IMR-90 (cell line): ENCODE results near the gene GNA15. TPM values are rescaled to one million over a fixed set of nuclear protein-coding genes. Genes with fewer than 3 reads are reported as not detected.

ENCODE experiments used
- ATAC-seq: fragments of 200-7000 bp; cut with Tn5 transposase; 2 replicates; pipeline ENCODE4 v1.9.1; 2020; ENCODE audit warnings: low read depth, mild to moderate bottlenecking, moderate library complexity
- BruUV-seq: library from RNA; stranded (reverse); fragments of 400-500 nt; replicated peaks from 2 replicates; lab custom pipeline; 2021; lab: Mats Ljungman, UMichigan
- CTCF ChIA-PET: fragments of 300-600 bp; formaldehyde crosslinking; extraction: SDS; loops from one replicate; lab custom pipeline; 2021; ENCODE audit warnings: antibody characterized with exemption; lab: Yijun Ruan, JAX
- POLR2A ChIA-PET: fragments of 300-600 bp; sonication (Branson Sonifier 250); formaldehyde crosslinking; loops from one replicate; lab custom pipeline; 2022; ENCODE audit warnings: antibody characterized with exemption; ENCODE audit not compliant: unreplicated experiment; lab: Charles Lee
- DNase-seq: peaks from one replicate; pipeline ENCODE4 v3.0.0; 2013
- H2AFZ ChIP-seq: replicated peaks from 2 replicates; pipeline ENCODE3; 2013; ENCODE audit warnings: low read length, mild to moderate bottlenecking; ENCODE audit not compliant: poor library complexity
- H2AK5ac ChIP-seq: 2 replicates; pipeline ENCODE4 v1.6.1; 2013; ENCODE audit warnings: low read depth, low read length, inconsistent platforms
- H2AK9ac ChIP-seq: replicated peaks from 2 replicates; pipeline ENCODE3; 2013; ENCODE audit warnings: mild to moderate bottlenecking, low read depth, low read length, moderate library complexity; ENCODE audit not compliant: poor library complexity
- H2BK120ac ChIP-seq: 2 replicates; pipeline ENCODE4 v1.6.1; 2013; ENCODE audit warnings: low read depth, low read length, inconsistent platforms
- H2BK15ac ChIP-seq: 3 replicates; pipeline ENCODE4 v1.6.1; 2013; ENCODE audit warnings: low read depth, low read length, inconsistent platforms
- H2BK20ac ChIP-seq: 2 replicates; pipeline ENCODE4 v1.6.1; 2013; ENCODE audit warnings: low read depth, mild to moderate bottlenecking, inconsistent platforms, low read length, moderate library complexity
- H2BK5ac ChIP-seq: 2 replicates; pipeline ENCODE4 v1.6.1; 2013; ENCODE audit warnings: mild to moderate bottlenecking, low read depth, low read length, inconsistent platforms; ENCODE audit not compliant: poor library complexity, severe bottlenecking
- H3K14ac ChIP-seq: replicated peaks from 2 replicates; pipeline ENCODE4 v1.6.1; 2013; ENCODE audit warnings: low read depth, low read length, inconsistent platforms
- H3K18ac ChIP-seq: 2 replicates; pipeline ENCODE4 v1.6.1; 2013; ENCODE audit warnings: low read depth, low read length, control low read depth
- H3K23ac ChIP-seq: 2 replicates; pipeline ENCODE4 v1.6.1; 2013; ENCODE audit warnings: low read depth, low read length, inconsistent platforms
- H3K27ac ChIP-seq: 2 replicates; pipeline ENCODE4 v1.5.1; 2013; ENCODE audit warnings: mild to moderate bottlenecking, control low read depth, low read length; ENCODE audit not compliant: insufficient read depth
- H3K27me3 ChIP-seq: 2 replicates; pipeline ENCODE4 v1.6.1; 2013; ENCODE audit warnings: low read length; ENCODE audit not compliant: control insufficient read depth, insufficient read depth
- H3K36me3 ChIP-seq: 2 replicates; pipeline ENCODE4 v1.6.1; 2013; ENCODE audit warnings: low read length, mixed read lengths; ENCODE audit not compliant: control insufficient read depth, insufficient read depth
- H3K4ac ChIP-seq: 2 replicates; pipeline ENCODE4 v1.6.1; 2013; ENCODE audit warnings: low read depth, low read length, inconsistent platforms
- H3K4me1 ChIP-seq: 2 replicates; pipeline ENCODE4 v1.6.1; 2013; ENCODE audit warnings: low read length, mixed read lengths; ENCODE audit not compliant: control insufficient read depth, insufficient read depth
- H3K4me2 ChIP-seq: 2 replicates; pipeline ENCODE4 v1.6.1; 2013; ENCODE audit warnings: low read depth, mild to moderate bottlenecking, control low read depth, low read length, moderate library complexity
- H3K4me3 ChIP-seq: 2 replicates; pipeline ENCODE4 v1.5.1; 2013; ENCODE audit warnings: low read depth, mild to moderate bottlenecking, control low read depth, low read length, moderate library complexity; ENCODE audit not compliant: insufficient read depth
- H3K56ac ChIP-seq: 2 replicates; pipeline ENCODE4 v1.6.1; 2013; ENCODE audit warnings: low read length, inconsistent platforms; ENCODE audit not compliant: insufficient read depth; ENCODE audit errors: extremely low read depth
- H3K79me1 ChIP-seq, 2 experiments: 2 replicates each; pipeline ENCODE4 v1.6.1; 2013; ENCODE audit warnings: low read length in 2 of 2, inconsistent platforms in 1 of 2, low read depth in 1 of 2
- H3K9ac ChIP-seq: 2 replicates; pipeline ENCODE4 v1.6.1; 2013; ENCODE audit warnings: low read depth, low read length, control low read depth
- H3K9me1 ChIP-seq: 2 replicates; pipeline ENCODE4 v1.6.1; 2013; ENCODE audit warnings: low read length, inconsistent platforms; ENCODE audit not compliant: insufficient read depth
- H3K9me3 ChIP-seq: 2 replicates; pipeline ENCODE4 v1.6.1; 2013; ENCODE audit warnings: low read length; ENCODE audit not compliant: control insufficient read depth, insufficient read depth
- H4K20me1 ChIP-seq: 2 replicates; pipeline ENCODE4 v1.6.1; 2013; ENCODE audit warnings: low read length, inconsistent platforms; ENCODE audit not compliant: insufficient read depth
- H4K5ac ChIP-seq: 2 replicates; pipeline ENCODE4 v1.6.1; 2013; ENCODE audit warnings: mild to moderate bottlenecking, low read depth, low read length, control low read depth
- H4K8ac ChIP-seq, 2 experiments: 2 replicates each; pipeline ENCODE4 v1.6.1; 2013; ENCODE audit warnings: low read depth in 2 of 2, low read length in 2 of 2, control low read depth in 1 of 2, inconsistent platforms in 1 of 2
- H4K91ac ChIP-seq: 2 replicates; pipeline ENCODE4 v1.6.1; 2013; ENCODE audit warnings: low read depth, low read length, inconsistent platforms; ENCODE audit not compliant: insufficient read depth
- BHLHE40 ChIP-seq: fragments of 150-350 bp; IDR thresholded peaks from 2 replicates; pipeline ENCODE4 v1.6.1; 2016; ENCODE audit warnings: mild to moderate bottlenecking, low read depth, low read length
- CEBPB ChIP-seq: IDR thresholded peaks from 2 replicates; pipeline ENCODE4 v1.6.1; 2012; ENCODE audit warnings: low read depth, low read length, improper control_type of control experiment
- CHD1 ChIP-seq: IDR thresholded peaks from 2 replicates; pipeline ENCODE4 v1.6.1; 2012; ENCODE audit warnings: low read depth, low read length, improper control_type of control experiment
- CTCF ChIP-seq: conservative IDR thresholded peaks from 2 replicates; pipeline ENCODE4 v1.5.1; 2012; ENCODE audit warnings: mild to moderate bottlenecking, low read depth, low read length, improper control_type of control experiment
- ELK1 ChIP-seq: fragments of 150-350 bp; IDR thresholded peaks from 2 replicates; pipeline ENCODE4 v1.6.1; 2016; ENCODE audit warnings: low read depth, mild to moderate bottlenecking, low read length, moderate library complexity, borderline replicate concordance
- FOS ChIP-seq: fragments of 150-350 bp; IDR thresholded peaks from 2 replicates; pipeline ENCODE4 v1.6.1; 2016; ENCODE audit warnings: low read depth, low read length
- MAFK ChIP-seq: IDR thresholded peaks from 2 replicates; pipeline ENCODE4 v1.6.1; 2012; ENCODE audit warnings: low read depth, low read length, improper control_type of control experiment
- MAZ ChIP-seq: IDR thresholded peaks from 2 replicates; pipeline ENCODE4 v1.6.1; 2012; ENCODE audit warnings: low read depth, mild to moderate bottlenecking, low read length, improper control_type of control experiment, moderate library complexity, borderline replicate concordance
- MXI1 ChIP-seq: IDR thresholded peaks from 2 replicates; pipeline ENCODE4 v1.6.1; 2012; ENCODE audit warnings: low read depth, mild to moderate bottlenecking, low read length, moderate library complexity, borderline replicate concordance
- NFE2L2 ChIP-seq: fragments of 150-350 bp; IDR thresholded peaks from 2 replicates; pipeline ENCODE4 v1.6.1; 2016; ENCODE audit warnings: low read depth, mild to moderate bottlenecking, low read length
- POLR2A ChIP-seq: IDR thresholded peaks from 2 replicates; pipeline ENCODE4 v1.6.1; 2012; ENCODE audit warnings: mild to moderate bottlenecking, low read depth, low read length
- RAD21 ChIP-seq: IDR thresholded peaks from 2 replicates; pipeline ENCODE4 v1.6.1; 2012; ENCODE audit warnings: low read length, improper control_type of control experiment
- RCOR1 ChIP-seq: IDR thresholded peaks from 2 replicates; pipeline ENCODE4 v1.6.1; 2012; ENCODE audit warnings: mild to moderate bottlenecking, low read length, improper control_type of control experiment; ENCODE audit not compliant: insufficient replicate concordance
- RFX5 ChIP-seq: IDR thresholded peaks from 2 replicates; pipeline ENCODE4 v1.8.0; 2012; ENCODE audit warnings: low read depth, mild to moderate bottlenecking, low read length, moderate library complexity
- SMC3 ChIP-seq: fragments of 150-350 bp; IDR thresholded peaks from 2 replicates; pipeline ENCODE4 v1.6.1; 2016; ENCODE audit warnings: low read depth, mild to moderate bottlenecking, antibody characterized with exemption, low read length, moderate library complexity
- USF2 ChIP-seq: fragments of 150-350 bp; IDR thresholded peaks from 2 replicates; pipeline ENCODE4 v1.6.1; 2017; ENCODE audit warnings: mild to moderate bottlenecking, antibody characterized with exemption, low read length, low read depth
- whole genome bisulfite sequencing, 2 experiments: methylation state at CpG; one replicate each; pipeline versions ENCODE4 v1.1.5 to v1.1.7; 2013; ENCODE audit warnings: missing lambda C conversion rate in 2 of 2; ENCODE audit not compliant: insufficient read length in 1 of 2; ENCODE audit errors: extremely low coverage in 2 of 2; 5-methylcytosine and 5-hydroxymethylcytosine counted together
- dilution Hi-C: fragments of 300-500 bp; cut with HindIII; formaldehyde crosslinking; loops from one replicate; pipeline ENCODE4 v1.14.3; 2018; ENCODE audit warnings: low sequenced_read_pairs; ENCODE audit not compliant: unreplicated experiment
- in situ Hi-C: fragments of 300-500 bp; cut with MboI; formaldehyde crosslinking; loops from 3 replicates; pipeline ENCODE4 v1.14.3; 2019; ENCODE audit warnings: low sequenced_read_pairs, inconsistent platforms, mixed read lengths
- intact Hi-C: fragments of 100-400 bp; cut with micrococcal nuclease; formaldehyde crosslinking; loops from 2 replicates; pipeline ENCODE4 v1.10.0; 2022
- polyA plus RNA-seq, 3 experiments: library from polyadenylated mRNA; depleted of rRNA; stranded (reverse); fragments of >200 nt; gene quantifications; 2 replicates each; pipeline ENCODE4 v1.2.3, GENCODE V29; 2012; ENCODE audit warnings: low replicate concordance in 1 of 3
- total RNA-seq: library from RNA; depleted of rRNA; stranded (reverse); fragments of >200 nt; gene quantifications from 2 replicates; pipeline ENCODE4 v1.2.3, GENCODE V29; 2012

GNA15 gene
- total and polyA plus RNA-seq, 2 of the 4 experiments (the other 2 are of a cell fraction) = 0.18 TPM; not detected in 1

- H4K5ac ChIP-seq = no peak overlapping the region
- ChIA-PET POLR2A (no interaction called here), CTCF (no interaction called here)
- no peak overlapping the region for H3K14ac ChIP-seq
- no peak overlapping the region for H2BK15ac ChIP-seq
- WGBS, 2 experiments = 97% methylated on average over 12 of the region's 31 CpGs; no CpG with 5 or more reads in 1 of the 2 experiments
- H3K23ac ChIP-seq = no peak overlapping the region
- no peak overlapping the region for H2AK9ac ChIP-seq
- peaks cover 9% of the 10 kb centered on the region for H3K4me1 ChIP-seq
- peaks cover 32% of the 10 kb centered on the region for H3K36me3 ChIP-seq
- intact Hi-C loops (no loop called here), dilution Hi-C loops (no loop called here), in situ Hi-C loops (no loop called here)
- no peak overlapping the region for H4K91ac ChIP-seq
- no peak overlapping the region for H3K4me2 ChIP-seq
- H2AFZ ChIP-seq = no peak overlapping the region
- H2BK20ac ChIP-seq = no peak overlapping the region
- peaks cover 10% of the 10 kb centered on the region for H3K9me1 ChIP-seq
- TF ChIP-seq RFX5 = no peak
- no peak for TF ChIP-seq RAD21
- TF ChIP-seq MAFK = no peak
- TF ChIP-seq CTCF = no peak
- TF ChIP-seq CEBPB = no peak
- no peak for TF ChIP-seq CHD1
- TF ChIP-seq RCOR1 = no peak
- TF ChIP-seq FOS = no peak
- TF ChIP-seq BHLHE40 = no peak
- no peak for TF ChIP-seq MXI1
- TF ChIP-seq NFE2L2 = no peak
- TF ChIP-seq SMC3 = no peak
- TF ChIP-seq ELK1 = no peak
- TF ChIP-seq POLR2A = no peak
- no peak for TF ChIP-seq MAZ
- TF ChIP-seq USF2 = no peak
- BruUV-seq = no TSS peak
- H2BK120ac ChIP-seq = no peak overlapping the region
- H3K27ac ChIP-seq = no peak overlapping the region
- H3K18ac ChIP-seq = no peak overlapping the region
- no peak overlapping the region for H3K56ac ChIP-seq
- H3K79me1 ChIP-seq = peaks cover 7 to 68% of the 10 kb centered on the region in 2 experiments
- H3K9me3 ChIP-seq = no peaks in the 10 kb centered on the region
- no peak overlapping the region for H4K8ac ChIP-seq
- ATAC-seq (no peak), DNase-seq (no peak)
- H4K20me1 ChIP-seq = peaks cover 38% of the 10 kb centered on the region
- no peaks in the 10 kb centered on the region for H3K27me3 ChIP-seq
- no peak overlapping the region for H3K4me3 ChIP-seq
- H2AK5ac ChIP-seq = no peak overlapping the region
- H3K4ac ChIP-seq = no peak overlapping the region
- no peak overlapping the region for H3K9ac ChIP-seq
- H2BK5ac ChIP-seq = no peak overlapping the region
Measured at GRCh38 chr19:3114018-3114726, 21.7 kb upstream of the GNA15 start.
